Measurements from ENCODE around the gene RFWD3. TPM values are rescaled to one million over a fixed set of nuclear protein-coding genes. Genes with fewer than 3 reads are reported as not detected.

Gene RFWD3
- total RNA-seq, 1 experiment from 2014 or later = 49.8 TPM

DNA sequence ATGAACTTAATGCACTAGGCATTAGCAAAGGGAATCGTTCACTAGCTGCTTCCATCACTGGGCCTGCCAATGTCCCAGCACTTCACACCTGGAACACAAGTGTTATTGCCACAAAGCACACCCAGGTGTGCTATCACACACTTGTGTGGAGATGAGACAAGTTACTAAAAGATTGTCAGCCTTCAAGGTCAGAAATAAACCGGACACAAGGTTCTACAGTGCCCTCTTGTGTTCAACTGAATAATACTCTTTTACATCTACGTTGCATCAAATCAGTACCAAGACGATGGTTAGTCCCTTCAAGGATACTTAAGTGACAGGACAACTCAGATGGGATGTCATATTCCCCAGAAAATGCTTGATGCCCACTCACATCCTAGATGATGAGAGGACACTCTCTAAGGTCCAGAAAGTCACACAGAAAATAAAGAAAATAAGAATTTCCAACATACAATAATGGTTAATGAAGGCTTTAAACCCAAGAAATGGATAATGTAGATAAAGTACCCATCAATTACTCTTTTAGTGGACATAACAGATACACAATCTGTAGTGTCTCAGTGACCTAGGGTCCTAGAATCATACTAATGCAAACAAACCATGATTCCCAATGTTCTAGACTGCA, 43.4 kb downstream of the RFWD3 start:
- peak; percentile 45 for DNase-seq (ENCODE audit: low read depth)

GRCh38 chr16:74622005-74622404, 44.7 kb downstream of the RFWD3 start:
- no peak for DNase-seq (ENCODE audit: low read depth)

GRCh38 chr16:74617206-74617788, 49.4 kb downstream of the RFWD3 start:
- DNase-seq (ENCODE audit: low read depth) = no peak

DNA sequence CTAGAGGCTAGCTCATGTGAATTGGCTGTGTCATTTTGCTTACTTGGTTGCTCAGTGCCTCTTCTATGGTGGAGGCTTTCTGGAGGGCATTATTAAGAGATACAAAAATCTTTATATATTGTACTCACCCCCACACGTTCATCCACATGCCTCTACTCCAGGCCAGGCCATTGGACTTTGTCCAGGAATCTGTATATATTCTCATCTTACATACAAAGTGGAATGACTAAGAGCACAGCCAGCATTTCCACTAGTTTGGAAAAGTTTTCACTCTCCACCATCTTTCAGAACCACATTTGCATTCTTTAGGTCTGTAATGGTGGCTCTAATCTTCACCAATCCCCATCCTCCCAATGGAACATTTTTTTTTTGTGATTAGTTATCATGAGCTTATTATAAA, 55.0 kb downstream of the RFWD3 start:
- DNase-seq (ENCODE audit: low read depth) = peak; percentile 8

GRCh38 chr16:74608944-74609343, 57.7 kb downstream of the RFWD3 start:
- no peak for DNase-seq (ENCODE audit: low read depth)

DNA sequence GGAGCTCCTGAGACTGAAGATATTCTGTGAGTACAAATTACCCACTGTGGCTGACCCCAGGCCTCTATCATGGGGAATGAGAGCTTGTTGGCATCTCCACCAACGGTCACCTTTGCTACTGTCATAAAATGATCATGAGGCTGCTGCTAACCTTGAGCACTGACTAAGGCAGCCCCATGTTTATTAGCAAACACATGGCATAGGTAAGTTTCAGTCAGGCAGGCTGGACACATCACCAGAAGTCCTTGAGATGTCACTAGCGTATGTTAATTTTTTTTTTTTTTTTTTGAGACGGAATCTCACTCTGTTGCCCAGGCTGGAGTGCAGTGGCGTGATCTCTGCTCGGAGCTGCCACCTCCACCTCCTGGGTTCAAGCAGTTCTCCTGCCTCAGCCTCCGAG, 58.3 kb downstream of the RFWD3 start:
- DNase-seq (ENCODE audit: low read depth) = no peak

DNA sequence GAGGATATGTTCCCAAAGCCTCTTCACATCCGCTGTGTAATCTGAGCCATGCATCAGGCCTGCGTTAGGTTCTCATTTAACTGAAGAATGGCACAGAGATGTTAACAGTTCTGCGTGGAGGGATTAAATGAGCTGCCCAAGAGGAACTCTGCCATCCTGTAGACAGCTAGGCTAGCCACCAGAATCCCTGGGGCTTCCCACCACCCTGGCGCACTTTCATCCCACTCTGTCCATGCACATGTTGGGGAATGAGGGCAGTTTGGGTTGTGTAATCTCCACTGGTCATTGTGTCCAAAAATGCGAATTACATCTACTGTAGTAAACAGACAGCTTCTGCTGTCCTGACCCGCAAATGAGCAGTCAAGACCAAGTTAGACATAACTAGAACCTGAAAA, 58.7 kb downstream of the RFWD3 start:
- peak; percentile 31 for DNase-seq (ENCODE audit: low read depth)

DNA sequence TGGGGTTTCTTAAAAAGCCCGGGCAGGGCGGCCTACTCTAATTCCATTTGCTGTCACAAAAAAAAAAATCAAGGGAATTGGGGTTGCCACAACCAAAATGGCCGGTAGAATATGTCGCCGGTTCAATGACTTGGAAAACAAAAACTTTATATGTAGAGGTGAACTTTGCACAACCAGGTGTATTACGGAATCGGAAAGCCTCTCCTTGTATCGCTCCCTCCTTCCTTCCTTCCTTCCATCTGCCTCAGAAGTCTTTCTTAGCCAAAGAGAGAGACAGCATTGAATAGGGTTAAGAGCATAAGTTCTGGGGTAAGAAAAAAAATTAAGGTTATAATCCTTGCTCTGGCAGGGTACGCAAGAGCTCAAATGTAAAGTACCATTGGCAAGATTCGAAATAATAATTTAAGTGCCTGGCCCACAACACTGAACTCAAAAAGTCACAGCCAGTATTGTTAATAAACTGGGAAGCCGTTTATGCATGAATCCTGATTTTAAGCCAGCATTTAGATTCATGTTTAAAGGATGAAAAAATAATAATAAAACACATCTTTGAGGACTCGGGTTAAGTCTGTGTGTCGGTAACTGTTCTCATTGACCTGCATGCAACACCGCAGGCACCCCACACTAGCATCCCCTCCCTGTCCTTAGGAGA, 59.2 kb downstream of the RFWD3 start:
- no peak for DNase-seq (ENCODE audit: low read depth)

DNA sequence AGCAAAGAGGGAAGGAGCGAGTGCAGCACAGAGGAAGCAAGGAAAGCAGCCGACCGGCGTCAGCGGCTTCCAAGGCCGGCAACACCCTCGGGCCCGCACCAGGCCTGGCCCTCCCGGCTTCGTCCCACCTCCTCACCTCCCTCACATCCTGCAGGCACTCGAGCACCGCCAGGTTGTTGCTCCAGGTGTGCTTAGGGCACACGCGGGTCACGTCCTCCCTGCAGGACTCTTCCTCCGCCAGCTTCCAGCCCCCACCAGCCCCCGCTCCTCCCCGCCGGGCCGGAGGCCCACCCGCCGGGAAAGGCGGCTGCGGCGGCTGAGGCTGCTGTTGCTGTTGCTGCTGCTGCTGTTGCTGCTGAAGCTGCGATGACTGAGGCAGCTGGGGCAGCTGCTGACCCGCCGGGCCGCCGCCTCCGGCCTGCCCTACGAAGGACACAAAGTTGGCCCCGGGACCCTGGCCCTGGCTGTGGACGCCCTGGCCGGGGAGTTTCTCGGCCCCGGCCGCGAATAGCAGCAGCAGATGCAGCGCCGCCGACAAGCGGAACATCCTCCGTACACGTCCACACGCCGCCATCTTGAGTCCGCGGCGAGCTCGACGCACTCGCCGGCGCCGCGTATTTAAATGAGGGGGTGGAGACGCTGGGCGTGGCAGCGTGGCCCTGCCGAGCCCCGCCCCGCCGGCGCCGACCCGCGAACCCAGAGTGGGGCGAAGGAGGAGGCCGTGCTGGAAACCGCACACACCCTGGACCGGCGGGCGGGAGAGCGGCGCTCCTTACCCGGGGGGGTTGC, 60.0 kb downstream of the RFWD3 start, which contains the start of gene GLG1:
Gene GLG1, minus strand, starts transcription at position 594 of the 789 bp plus-strand sequence. Its CDS starts 20 bp downstream, at position 574.
- peak; percentile 89 for DNase-seq (ENCODE audit: low read depth)

DNA sequence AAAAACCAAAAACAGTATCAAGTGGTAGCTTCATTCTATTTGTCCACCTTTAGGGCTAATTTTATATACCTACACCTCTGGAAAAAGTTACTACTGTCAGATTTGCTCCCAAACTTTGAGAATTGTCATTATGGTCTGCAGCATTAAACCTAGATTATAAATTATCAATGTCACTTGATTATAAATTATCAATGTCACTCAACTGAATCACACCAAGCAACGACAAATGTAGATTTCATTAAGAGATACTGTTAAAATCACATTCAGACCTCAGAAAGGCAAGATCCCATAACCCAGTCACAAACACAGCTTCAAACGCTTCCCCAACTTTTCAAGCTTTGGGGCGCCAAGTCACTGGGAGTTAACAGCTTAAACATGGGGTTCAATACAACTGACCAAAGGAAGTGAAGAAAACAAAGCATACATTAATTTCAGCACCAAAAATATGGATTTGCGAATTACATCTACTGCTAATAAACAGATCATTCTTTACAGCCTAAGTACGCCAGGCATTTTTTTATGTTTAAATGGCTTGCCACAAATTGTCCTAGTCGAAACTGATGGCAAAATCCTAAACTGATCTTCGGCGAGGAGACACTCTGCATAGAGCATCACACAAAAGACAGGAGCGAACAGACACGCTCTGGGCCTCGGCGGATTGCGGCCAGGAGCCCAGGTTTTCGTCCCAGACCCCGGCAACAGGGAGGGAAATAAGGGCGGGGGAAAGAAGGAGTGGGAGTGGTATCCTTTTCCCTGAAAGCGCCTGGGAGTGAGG, 60.7 kb downstream of the RFWD3 start:
- peak; percentile 9 for DNase-seq (ENCODE audit: low read depth)

- DNase-seq (ENCODE audit: low read depth) = no peak
Measured at GRCh38 chr16:74605332-74605731, 61.3 kb downstream of the RFWD3 start.

GRCh38 chr16:74603848-74604247, 62.8 kb downstream of the RFWD3 start:
- DNase-seq (ENCODE audit: low read depth) = peak; percentile 44

GRCh38 chr16:74601126-74601871, 65.4 kb downstream of the RFWD3 start:
- no peak for DNase-seq (ENCODE audit: low read depth)

GRCh38 chr16:74596586-74596985, 70.1 kb downstream of the RFWD3 start:
- DNase-seq (ENCODE audit: low read depth) = no peak

GRCh38 chr16:74592847-74593246, 73.8 kb downstream of the RFWD3 start:
- DNase-seq (ENCODE audit: low read depth) = no peak

DNA sequence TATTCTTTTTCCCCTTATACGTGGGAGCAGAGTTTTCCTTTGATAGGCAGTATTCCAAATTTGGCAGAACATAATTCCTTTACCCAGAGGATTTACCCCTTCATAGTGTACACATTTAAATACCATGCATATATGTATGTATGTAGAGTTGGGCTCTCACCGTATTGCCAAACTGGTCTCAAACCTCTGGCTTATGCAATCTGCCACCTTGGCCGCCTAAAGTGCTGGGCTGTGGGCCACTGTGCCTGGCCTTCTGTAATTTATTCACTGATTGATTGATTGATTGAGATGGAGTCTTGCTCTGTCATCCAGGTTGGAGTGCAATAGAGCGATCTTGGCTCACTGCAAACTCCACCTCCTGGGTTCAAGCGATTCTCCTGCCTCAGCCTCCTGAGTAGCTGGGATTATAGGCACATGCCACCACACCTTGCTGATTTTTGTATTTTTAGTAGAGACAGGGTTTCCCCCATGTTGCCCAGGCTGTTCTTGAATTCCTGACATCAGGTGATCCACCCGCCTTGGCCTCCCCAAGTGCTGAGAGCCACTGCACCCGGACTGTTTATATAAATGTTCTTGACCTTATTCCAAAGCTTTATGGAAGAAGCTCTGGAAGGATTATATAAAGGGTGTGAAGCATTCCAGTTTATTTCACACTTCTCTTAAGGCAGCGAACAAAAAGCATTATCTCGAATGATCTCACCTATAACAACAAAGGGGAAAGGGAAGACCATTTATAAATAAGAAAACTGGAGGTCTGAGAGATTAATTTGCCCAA, 74.6 kb downstream of the RFWD3 start:
- no peak for DNase-seq (ENCODE audit: low read depth)

DNA sequence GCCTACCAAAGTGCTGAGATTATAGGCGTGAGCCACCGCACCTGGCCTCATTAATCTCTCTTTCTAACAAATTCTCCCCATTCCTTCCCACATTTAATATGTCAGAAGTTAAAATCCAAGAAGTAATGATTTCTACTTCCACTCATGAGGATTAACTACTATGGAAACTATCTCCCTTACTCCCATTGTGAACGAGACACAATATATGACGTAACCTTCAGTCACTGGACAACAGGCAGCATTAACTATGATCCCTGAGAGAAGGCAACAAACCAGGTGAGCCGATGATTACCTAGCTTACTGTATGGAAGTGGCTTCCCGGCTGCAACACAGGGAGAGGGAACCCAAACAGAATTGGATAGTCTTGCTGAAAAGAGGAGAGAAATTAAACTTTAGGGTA, 79.7 kb downstream of the RFWD3 start:
- no peak for DNase-seq (ENCODE audit: low read depth)

- DNase-seq (ENCODE audit: low read depth) = no peak
Measured at GRCh38 chr16:74585846-74586443, 80.7 kb downstream of the RFWD3 start.

GRCh38 chr16:74583926-74584666, 82.6 kb downstream of the RFWD3 start:
- DNase-seq (ENCODE audit: low read depth) = no peak
